ENCODE measurements around the gene TFAM. TPM values are rescaled to one million over a fixed set of nuclear protein-coding genes. Genes with fewer than 3 reads are reported as not detected.

TFAM gene
- total and polyA plus RNA-seq, 4 donors = 12.5 to 22.9 (median 18.4) TPM

- no peak for DNase-seq (ENCODE audit: low spot score)
- Histone ChIP-seq H3K27ac (ENCODE audit: low read depth in 1 of 2, low read length in 2 of 2) (no peak overlapping the region), H3K4me3 (ENCODE audit: low read depth in 1 of 3, low read length in 3 of 3) (no peak overlapping the region), H3K27me3 (ENCODE audit: control insufficient read depth in 4 of 4, insufficient read depth in 4 of 4, low read length in 3 of 4) (no peaks in the 10 kb centered on the region), H3K4me1 (ENCODE audit: control insufficient read depth in 4 of 4, insufficient read depth in 4 of 4, low read length in 3 of 4) (peaks cover 0 to 2% (median under 1%) of the 10 kb centered on the region in 4 donors), H3K9ac (ENCODE audit: low read depth in 1 of 2, low read length in 2 of 2) (no peak overlapping the region), H3K36me3 (ENCODE audit: control insufficient read depth in 4 of 4, insufficient read depth in 3 of 4, low read depth in 1 of 4, low read length in 3 of 4) (peaks cover 0 to 3% (median 0%) of the 10 kb centered on the region in 4 donors), H3K9me3 (ENCODE audit: control insufficient read depth in 4 of 4, low read length in 3 of 4) (no peaks in the 10 kb centered on the region)
- WGBS = 47% methylated on average over 1 of the region's 1 CpG
- TF ChIP-seq GABPA (IDR thresholded peaks at IDR 0.05 in 1 of 2, conservative IDR thresholded peaks at IDR 0.05 in 1 of 2) (no peak), RAD21 (IDR thresholded peaks at IDR 0.05) (no peak), YY1 (IDR thresholded peaks at IDR 0.05) (no peak), HNF4A (conservative IDR thresholded peaks at IDR 0.05) (no peak), TAF1 (conservative IDR thresholded peaks at IDR 0.05) (no peak), ATF3 (IDR thresholded peaks at IDR 0.05) (no peak), FOXA1 (IDR thresholded peaks at IDR 0.05) (no peak), RXRA (IDR thresholded peaks at IDR 0.05) (no peak), MAX (IDR thresholded peaks at IDR 0.05) (no peak)
Measured at GRCh38 chr10:58347967-58348366, 37.2 kb upstream of the TFAM start.

GRCh38 chr10:58348571-58349033, 36.6 kb upstream of the TFAM start:
- no peak overlapping the region for H3K4me3 ChIP-seq (ENCODE audit: low read depth in 1 of 3, low read length in 3 of 3)
- H3K27ac ChIP-seq (ENCODE audit: low read depth in 1 of 2, low read length in 2 of 2) = no peak overlapping the region
- H3K9ac ChIP-seq (ENCODE audit: low read depth in 1 of 2, low read length in 2 of 2) = no peak overlapping the region
- H3K9me3 ChIP-seq (ENCODE audit: control insufficient read depth in 4 of 4, low read length in 3 of 4) = no peaks in the 10 kb centered on the region
- no peak for TF ChIP-seq FOXA1 (IDR thresholded peaks at IDR 0.05)
- no peaks in the 10 kb centered on the region for H3K27me3 ChIP-seq (ENCODE audit: control insufficient read depth in 4 of 4, insufficient read depth in 4 of 4, low read length in 3 of 4)
- H3K4me1 ChIP-seq (ENCODE audit: control insufficient read depth in 4 of 4, insufficient read depth in 4 of 4, low read length in 3 of 4) = peaks cover 0 to 4% (median 3%) of the 10 kb centered on the region in 4 donors
- WGBS = 89% methylated on average over 2 of the region's 2 CpGs
- no peak for DNase-seq (ENCODE audit: low spot score)
- H3K36me3 ChIP-seq (ENCODE audit: control insufficient read depth in 4 of 4, insufficient read depth in 3 of 4, low read depth in 1 of 4, low read length in 3 of 4) = peaks cover 0 to 3% (median 0%) of the 10 kb centered on the region in 4 donors

- no peak overlapping the region for H3K9ac ChIP-seq (ENCODE audit: low read depth in 1 of 2, low read length in 2 of 2)
- H3K27ac ChIP-seq (ENCODE audit: low read depth in 1 of 2, low read length in 2 of 2) = no peak overlapping the region
- peaks cover 0 to 4% (median 3%) of the 10 kb centered on the region in 4 donors for H3K4me1 ChIP-seq (ENCODE audit: control insufficient read depth in 4 of 4, insufficient read depth in 4 of 4, low read length in 3 of 4)
- no peaks in the 10 kb centered on the region for H3K27me3 ChIP-seq (ENCODE audit: control insufficient read depth in 4 of 4, insufficient read depth in 4 of 4, low read length in 3 of 4)
- 73% methylated on average over 2 of the region's 2 CpGs for WGBS
- H3K4me3 ChIP-seq (ENCODE audit: low read depth in 1 of 3, low read length in 3 of 3) = no peak overlapping the region
- H3K36me3 ChIP-seq (ENCODE audit: control insufficient read depth in 4 of 4, insufficient read depth in 3 of 4, low read depth in 1 of 4, low read length in 3 of 4) = no peaks in the 10 kb centered on the region
- no peak for TF ChIP-seq SP1 (IDR thresholded peaks at IDR 0.05)
- TF ChIP-seq ZBTB33 (IDR thresholded peaks at IDR 0.05) = no peak
- TF ChIP-seq ATF3 (IDR thresholded peaks at IDR 0.05) = no peak
- TF ChIP-seq NR2F2 (IDR thresholded peaks at IDR 0.05) = no peak
- TF ChIP-seq EGR1 (IDR thresholded peaks at IDR 0.05; ENCODE audit: low read depth in 2 of 2) = no peak
- no peak for TF ChIP-seq TAF1 (conservative IDR thresholded peaks at IDR 0.05)
- TF ChIP-seq JUND (IDR thresholded peaks at IDR 0.05) = no peak
- TF ChIP-seq CTCF (IDR thresholded peaks at IDR 0.05; ENCODE audit: low read depth, low read length, missing input control) = no peak
- no peak for TF ChIP-seq MAX (IDR thresholded peaks at IDR 0.05)
- TF ChIP-seq HNF4A (conservative IDR thresholded peaks at IDR 0.05) = no peak
- TF ChIP-seq FOXA1 (IDR thresholded peaks at IDR 0.05) = no peak
- TF ChIP-seq YY1 (IDR thresholded peaks at IDR 0.05) = no peak
- TF ChIP-seq REST (IDR thresholded peaks at IDR 0.05) = no peak
- no peak for DNase-seq (ENCODE audit: low spot score)
- H3K9me3 ChIP-seq (ENCODE audit: control insufficient read depth in 4 of 4, low read length in 3 of 4) = no peaks in the 10 kb centered on the region
Measured at GRCh38 chr10:58350023-58350422, 35.2 kb upstream of the TFAM start.

All from liver (tissue), 9 donors.